Esophagus muscularis mucosa (tissue), 4 donors: Measurements from ENCODE around the gene PTPN9. TPM values are rescaled to one million over a fixed set of nuclear protein-coding genes. Genes with fewer than 3 reads are reported as not detected.
"Not testable (repeated sequence)": the region's sequence is repeated elsewhere in the genome, so short reads cannot be mapped to it uniquely, and the experiment has no call there.

Experiments
- DNase-seq: peaks from one replicate; pipeline ENCODE4 v3.0.0-alpha.2; 2017; ENCODE audit errors: extremely low spot score
- H3K27ac ChIP-seq, 4 donors: fragments of 200-600 bp; sonication (generic); replicated peaks in 1 of 4; 1 replicate in 3 of 4; 2 replicates in 1 of 4; pipeline ENCODE4 v1.5.1; 2016 to 2019; ENCODE audit warnings: mild to moderate bottlenecking in 1 of 4
- H3K27me3 ChIP-seq, 4 donors: fragments of 200-600 bp; sonication (generic); one replicate each; pipeline versions ENCODE4 v1.5.1 to v1.6.0; 2016 to 2019
- H3K36me3 ChIP-seq, 4 donors: fragments of 200-600 bp; sonication (generic); one replicate each; pipeline ENCODE4 v1.5.1; 2016 to 2019
- H3K4me1 ChIP-seq, 4 donors: fragments of 200-600 bp; sonication (generic); one replicate each; pipeline ENCODE4 v1.5.1; 2016 to 2019
- H3K4me3 ChIP-seq, 4 donors: fragments of 200-600 bp; sonication (generic); 1 replicate in 2 of 4; 2 replicates in 2 of 4; pipeline ENCODE4 v1.5.1; 2016 to 2019; ENCODE audit warnings: mild to moderate bottlenecking in 4 of 4, moderate library complexity in 1 of 4
- H3K9me3 ChIP-seq, 4 donors: fragments of 200-600 bp; sonication (generic); 1 replicate in 3 of 4; 2 replicates in 1 of 4; pipeline ENCODE4 v1.5.1; 2016 to 2019
- CTCF ChIP-seq, 3 experiments: fragments of 200-600 bp in 2 of 3; fragments of 450-650 bp in 1 of 3; sonication (generic) in 2 of 3; IDR thresholded peaks; one replicate each; pipeline ENCODE4 v1.5.1; 2017 to 2019; ENCODE audit warnings: antibody characterized with exemption in 3 of 3, mild to moderate bottlenecking in 2 of 3, moderate library complexity in 1 of 3
- EP300 ChIP-seq: sonication (generic); formaldehyde crosslinking; IDR thresholded peaks from one replicate; pipeline ENCODE4 v1.6.1; 2017; ENCODE audit warnings: antibody characterized with exemption
- POLR2A ChIP-seq: fragments of 450-650 bp; IDR thresholded peaks from one replicate; pipeline ENCODE4 v1.6.1; 2017; ENCODE audit warnings: antibody characterized with exemption, moderate library complexity, mild to moderate bottlenecking, low read depth
- POLR2AphosphoS5 ChIP-seq, 2 donors: sonication (generic); formaldehyde crosslinking; IDR thresholded peaks; one replicate each; pipeline ENCODE4 v1.6.1; 2017; ENCODE audit warnings: antibody characterized with exemption in 2 of 2
- WGBS: methylation state at CpG from one replicate; pipeline ENCODE4 v1.1.5; 2018; 5-methylcytosine and 5-hydroxymethylcytosine counted together
- intact Hi-C: fragments of 100-400 bp; cut with DNase I; formaldehyde crosslinking; loops from one replicate; pipeline ENCODE4 v1.15.1; 2023
- total RNA-seq, 4 donors: library from RNA; depleted of rRNA; stranded (reverse); fragments of >200 nt; gene quantifications; one replicate each; pipeline versions ENCODE4 v1.1.0 to v1.2.1, GENCODE V29; 2016

The PTPN9 gene
- total RNA-seq, 4 donors from 2014 or later = 20.3 to 31.6 (median 27.5) TPM

- Histone ChIP-seq H3K36me3 (peaks cover 0 to 3% (median 0%) of the 10 kb centered on the region in 4 donors), H3K4me3 (no peak overlapping the region), H3K27me3 (no peaks in the 10 kb centered on the region), H3K4me1 (peaks cover 9 to 44% (median 40%) of the 10 kb centered on the region in 4 donors), H3K27ac (peak overlapping the region in 1 of 4 donors; percentile 7), H3K9me3 (no peaks in the 10 kb centered on the region)
- no peak for DNase-seq
- intact Hi-C loops = loop anchor here (10.0 kb wide), 1 partner anchor 115 kb away; no protein-coding TSS in a partner anchor
- TF ChIP-seq POLR2A = no peak
- TF ChIP-seq POLR2AphosphoS5 (IDR thresholded peaks at IDR 0.05) = no peak
- TF ChIP-seq CTCF (IDR thresholded peaks at IDR 0.05) = no peak
- no peak for TF ChIP-seq EP300
- 67% methylated on average over 6 of the region's 8 CpGs for WGBS
These were observed 8.8 kb downstream of the PTPN9 start for GRCh38 chr15:75570126-75570845.

DNA sequence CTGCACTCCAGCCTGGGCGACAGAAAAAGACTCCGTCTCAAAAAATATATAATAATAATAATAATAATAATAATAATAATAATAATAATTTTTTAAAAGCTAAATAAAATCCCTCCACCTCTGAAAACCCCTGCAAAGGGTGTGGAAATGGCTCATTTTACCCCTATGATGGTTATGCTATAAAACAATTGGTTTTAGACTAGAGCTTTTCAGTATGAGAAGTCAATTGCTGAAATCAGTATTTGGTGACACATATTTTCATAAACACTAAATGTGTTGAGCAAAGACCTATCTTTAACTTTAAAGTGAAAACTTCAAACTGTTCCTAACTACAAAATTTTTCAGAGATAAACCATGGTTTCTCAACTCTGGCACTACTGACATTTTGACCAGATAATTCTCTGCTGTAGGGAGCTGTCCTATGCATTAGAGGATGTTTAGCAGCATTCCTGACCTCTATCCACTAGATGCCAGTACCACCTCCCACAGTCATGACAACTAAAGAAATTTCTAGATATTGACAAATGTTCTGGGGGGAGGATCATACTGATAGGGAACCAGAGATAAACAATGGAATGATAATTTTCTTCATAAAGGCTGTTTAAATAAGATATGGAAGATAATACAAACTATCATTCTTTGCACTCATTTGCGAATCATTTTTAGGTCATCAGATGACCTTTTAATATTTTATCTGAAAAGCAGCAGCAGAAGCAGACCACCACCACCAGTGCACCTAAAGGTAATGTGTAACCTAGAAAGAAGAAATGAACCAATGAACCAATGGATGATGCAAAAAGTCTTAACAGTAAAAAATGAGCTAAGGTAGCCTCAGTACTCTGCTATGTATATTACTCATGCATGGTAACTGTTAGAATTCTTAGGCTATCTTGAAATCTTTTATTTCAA is 13.8 kb downstream of the PTPN9 start:
- Histone ChIP-seq H3K4me3 (no peak overlapping the region), H3K4me1 (peaks cover 5 to 16% (median 11%) of the 10 kb centered on the region in 4 donors), H3K9me3 (no peaks in the 10 kb centered on the region), H3K36me3 (peaks cover 0 to 2% (median 0%) of the 10 kb centered on the region in 4 donors), H3K27me3 (no peaks in the 10 kb centered on the region), H3K27ac (no peak overlapping the region)
- no peak for DNase-seq
- whole genome bisulfite sequencing = 93% methylated on average over 3 of the region's 3 CpGs
- TF ChIP-seq POLR2AphosphoS5 (IDR thresholded peaks at IDR 0.05) (no peak), EP300 (no peak), POLR2A (no peak), CTCF (IDR thresholded peaks at IDR 0.05) (no peak)
- intact Hi-C loops = no loop called here

GRCh38 chr15:75561888-75562287 is 17.2 kb downstream of the PTPN9 start:
- H3K4me3 ChIP-seq = no peak overlapping the region
- no peaks in the 10 kb centered on the region for H3K9me3 ChIP-seq
- WGBS = 94% methylated on average over 5 of the region's 5 CpGs
- H3K4me1 ChIP-seq = peaks cover 0 to 8% (median under 1%) of the 10 kb centered on the region in 4 donors
- intact Hi-C loops = no loop called here
- TF ChIP-seq EP300 (no peak), CTCF (IDR thresholded peaks at IDR 0.05) (no peak), POLR2A (no peak), POLR2AphosphoS5 (IDR thresholded peaks at IDR 0.05) (no peak)
- no peak for DNase-seq
- no peak overlapping the region for H3K27ac ChIP-seq
- H3K27me3 ChIP-seq = no peaks in the 10 kb centered on the region
- peaks cover 0 to 2% (median 0%) of the 10 kb centered on the region in 4 donors for H3K36me3 ChIP-seq

DNA sequence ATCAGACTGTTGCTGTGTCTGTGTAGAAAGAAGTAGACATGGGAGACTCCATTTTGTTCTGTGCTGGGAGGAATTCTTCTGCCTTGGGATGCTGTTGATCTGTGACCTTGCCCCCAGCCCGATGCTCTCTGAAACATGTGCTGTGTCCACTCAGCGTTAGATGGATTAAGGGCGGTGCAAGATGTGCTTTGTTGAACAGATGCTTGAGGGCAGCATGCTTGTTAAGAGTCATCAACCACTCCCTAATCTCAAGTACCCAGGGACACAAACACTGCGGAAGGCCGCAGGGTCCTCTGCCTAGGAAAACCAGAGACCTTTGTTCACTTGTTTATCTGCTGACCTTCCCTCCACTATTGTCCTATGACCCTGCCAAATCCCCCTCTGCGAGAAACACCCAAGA is 19.8 kb downstream of the PTPN9 start:
- H3K27ac ChIP-seq, H3K27me3 ChIP-seq, DNase-seq, H3K4me1 ChIP-seq, intact Hi-C loops, H3K36me3 ChIP-seq, H3K9me3 ChIP-seq, H3K4me3 ChIP-seq: not testable (repeated sequence)
- WGBS = 91% methylated on average over 6 of the region's 6 CpGs

- H3K4me3 ChIP-seq, H3K9me3 ChIP-seq, DNase-seq, H3K27ac ChIP-seq, H3K4me1 ChIP-seq, H3K36me3 ChIP-seq, H3K27me3 ChIP-seq, intact Hi-C loops: not testable (repeated sequence)
- 96% methylated on average over 21 of the region's 28 CpGs for WGBS
These were observed 20.2 kb downstream of the PTPN9 start for GRCh38 chr15:75558955-75559354.
